SKM-1 (cell line): ENCODE measurements around the gene TCP1.
"Not testable (repeated sequence)": the region's sequence is repeated elsewhere in the genome, so short reads cannot be mapped to it uniquely, and the experiment has no call there.

Source experiments
- DNase-seq: peaks from one replicate; lab custom pipeline; 2025; ENCODE audit not compliant: unreplicated experiment; lab: John Stamatoyannopoulos, UW

The TCP1 gene

GRCh38 chr6:159817951-159818739, 28.7 kb upstream of the TCP1 start:
- DNase-seq, result no peak

GRCh38 chr6:159816775-159817174, 27.4 kb upstream of the TCP1 start:
- not testable (repeated sequence) for DNase-seq

- no peak for DNase-seq
These were observed 26.0 kb upstream of the TCP1 start for GRCh38 chr6:159815410-159815809.

GRCh38 chr6:159813781-159814180, 24.4 kb upstream of the TCP1 start:
- DNase-seq, result no peak

GRCh38 chr6:159809149-159809548, 19.7 kb upstream of the TCP1 start:
- DNase-seq, result no peak

GRCh38 chr6:159808647-159809046, 19.2 kb upstream of the TCP1 start:
- no peak for DNase-seq

GRCh38 chr6:159807150-159807858, 17.9 kb upstream of the TCP1 start:
- no peak for DNase-seq

- DNase-seq, result peak; percentile 80
These were observed 16.6 kb upstream of the TCP1 start for GRCh38 chr6:159806021-159806458.

GRCh38 chr6:159805440-159806020, 16.1 kb upstream of the TCP1 start:
- DNase-seq, result peak; percentile 49

- no peak for DNase-seq
These were observed 15.1 kb upstream of the TCP1 start for GRCh38 chr6:159804504-159804903.

- DNase-seq, result peak; percentile 42
These were observed 12.5 kb upstream of the TCP1 start for GRCh38 chr6:159801935-159802334.

- no peak for DNase-seq
These were observed 10.9 kb upstream of the TCP1 start, which contains the start of gene PNLDC1 for GRCh38 chr6:159800141-159800865. Gene PNLDC1 (plus strand): TSS chr6:159800276. CDS start chr6:159800308, 32 bp downstream.

GRCh38 chr6:159797554-159797953, 8.2 kb upstream of the TCP1 start:
- DNase-seq, result no peak

- not testable (repeated sequence) for DNase-seq
These were observed 5.6 kb upstream of the TCP1 start for GRCh38 chr6:159794976-159795375.

- no peak for DNase-seq
These were observed 1.7 kb upstream of the TCP1 start for GRCh38 chr6:159790956-159791598.

GRCh38 chr6:159790149-159790955, 950 bp upstream of the TCP1 start, which contains the start of gene MRPL18:
Gene MRPL18 (plus strand): TSS chr6:159790467. CDS start chr6:159790588, 121 bp downstream.
- peak; percentile 96 for DNase-seq

GRCh38 chr6:159788753-159789376, 537 bp downstream of the TCP1 start:
- no peak for DNase-seq

GRCh38 chr6:159788276-159788675, 1.1 kb downstream of the TCP1 start:
- no peak for DNase-seq

- no peak for DNase-seq
These were observed 10.8 kb downstream of the TCP1 start for GRCh38 chr6:159778542-159779103.
